Measurements from ENCODE around the gene GPRC5A. TPM values are rescaled to one million over a fixed set of nuclear protein-coding genes. Genes with fewer than 3 reads are reported as not detected.

The GPRC5A gene
- total and polyA plus RNA-seq, 2 donors (not counting 3 experiments of a cell fraction or from before 2014, with no cell fraction given): 22.7 to 86.4 TPM

DNA sequence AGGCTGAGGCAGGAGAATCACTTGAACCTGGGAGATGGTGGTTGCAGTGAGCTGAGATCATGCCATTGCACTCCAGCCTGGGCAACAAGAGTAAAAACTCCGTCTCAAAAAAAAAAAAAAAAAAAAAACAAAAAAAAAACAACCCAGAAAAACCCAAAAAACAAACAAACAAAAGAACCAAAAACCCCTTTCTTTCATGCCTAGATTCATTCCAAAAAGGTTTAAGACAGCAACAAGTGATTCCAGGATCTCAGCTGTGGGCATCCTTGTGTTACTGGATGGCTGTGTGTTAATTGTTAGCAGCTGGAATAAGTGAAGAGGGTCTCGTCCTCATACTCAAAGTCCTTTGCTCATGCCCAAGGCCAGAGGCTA, 9.4 kb downstream of the GPRC5A start:
- peak overlapping the region; percentile 47 for H3K9ac ChIP-seq (replicated peaks; ENCODE audit: extremely low read depth, insufficient read depth, low read length)
- FAIRE-seq (peak; percentile 71), DNase-seq (ENCODE audit: low read depth, low spot score) (no peak)
- H2AFZ ChIP-seq (ENCODE audit: low read depth, low read length): no peak overlapping the region
- H3K36me3 ChIP-seq (ENCODE audit: control insufficient read depth in 2 of 2, extremely low read depth in 1 of 2, insufficient read depth in 2 of 2, low read length in 2 of 2): no peaks in the 10 kb centered on the region
- POLR2A ChIA-PET: interaction anchor here (1.5 kb wide), 1 partner anchor 9 kb away, joined by 4 read pairs; the partner anchor contains the start of gene GPRC5A
- H3K9me3 ChIP-seq (replicated peaks; ENCODE audit: control insufficient read depth, insufficient read depth, low read length): no peaks in the 10 kb centered on the region
- no peaks in the 10 kb centered on the region for H3K27me3 ChIP-seq (ENCODE audit: control insufficient read depth in 2 of 2, insufficient read depth in 2 of 2, low read length in 2 of 2)
- H3K4me3 ChIP-seq (replicated peaks in 1 of 3; ENCODE audit: insufficient read depth in 1 of 3, low read depth in 1 of 3, low read length in 3 of 3): no peak overlapping the region
- H3K79me2 ChIP-seq (ENCODE audit: control insufficient read depth, insufficient read depth, low read length): peaks cover 18% of the 10 kb centered on the region
- dilution Hi-C loops (cut with MboI; ENCODE audit: extremely low pct_ligation_motif_present, low sequenced_read_pairs) (no loop called here), intact Hi-C loops (cut with micrococcal nuclease) (loop anchor here (5.0 kb wide), 1 partner anchor 197 kb away; no protein-coding TSS in a partner anchor)
- peak overlapping the region; percentile 79 for H3K27ac ChIP-seq (ENCODE audit: insufficient read depth, low read depth, low read length)
- H4K20me1 ChIP-seq (replicated peaks; ENCODE audit: control insufficient read depth, extremely low read depth, insufficient read depth, low read length): no peaks in the 10 kb centered on the region
- no peaks in the 10 kb centered on the region for H3K9me1 ChIP-seq (replicated peaks; ENCODE audit: control insufficient read depth, extremely low read depth, insufficient read depth, low read length)
- CTCF ChIA-PET: interaction anchor here (1.0 to 6.6 kb wide), 7 partner anchors 9 to 311 kb away, joined by 4 to 51 read pairs (median 4); partner anchors contain the start of gene GPRC5A
- peak overlapping the region; percentile 49 for H3K4me2 ChIP-seq (ENCODE audit: insufficient read depth, low read length)
- no peak for TF ChIP-seq GATA2 (IDR thresholded peaks at IDR 0.05; ENCODE audit: insufficient read depth, insufficient read length, low read depth, low read length)
- no peak for TF ChIP-seq JUN (IDR thresholded peaks at IDR 0.05; ENCODE audit: borderline replicate concordance, insufficient read depth, insufficient read length, low read depth)
- TF ChIP-seq, protein P1, sequence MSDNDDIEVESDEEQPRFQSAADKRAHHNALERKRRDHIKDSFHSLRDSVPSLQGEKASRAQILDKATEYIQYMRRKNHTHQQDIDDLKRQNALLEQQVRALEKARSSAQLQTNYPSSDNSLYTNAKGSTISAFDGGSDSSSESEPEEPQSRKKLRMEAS (IDR thresholded peaks at IDR 0.05; ENCODE audit: insufficient read depth, insufficient read length): no peak
- TF ChIP-seq EZH2 (IDR thresholded peaks at IDR 0.05; ENCODE audit: borderline replicate concordance, low read depth, low read length, severe bottlenecking): no peak
- TF ChIP-seq FOS (IDR thresholded peaks at IDR 0.05; ENCODE audit: borderline replicate concordance, insufficient read depth, low read length): no peak
- TF ChIP-seq, protein P2, sequence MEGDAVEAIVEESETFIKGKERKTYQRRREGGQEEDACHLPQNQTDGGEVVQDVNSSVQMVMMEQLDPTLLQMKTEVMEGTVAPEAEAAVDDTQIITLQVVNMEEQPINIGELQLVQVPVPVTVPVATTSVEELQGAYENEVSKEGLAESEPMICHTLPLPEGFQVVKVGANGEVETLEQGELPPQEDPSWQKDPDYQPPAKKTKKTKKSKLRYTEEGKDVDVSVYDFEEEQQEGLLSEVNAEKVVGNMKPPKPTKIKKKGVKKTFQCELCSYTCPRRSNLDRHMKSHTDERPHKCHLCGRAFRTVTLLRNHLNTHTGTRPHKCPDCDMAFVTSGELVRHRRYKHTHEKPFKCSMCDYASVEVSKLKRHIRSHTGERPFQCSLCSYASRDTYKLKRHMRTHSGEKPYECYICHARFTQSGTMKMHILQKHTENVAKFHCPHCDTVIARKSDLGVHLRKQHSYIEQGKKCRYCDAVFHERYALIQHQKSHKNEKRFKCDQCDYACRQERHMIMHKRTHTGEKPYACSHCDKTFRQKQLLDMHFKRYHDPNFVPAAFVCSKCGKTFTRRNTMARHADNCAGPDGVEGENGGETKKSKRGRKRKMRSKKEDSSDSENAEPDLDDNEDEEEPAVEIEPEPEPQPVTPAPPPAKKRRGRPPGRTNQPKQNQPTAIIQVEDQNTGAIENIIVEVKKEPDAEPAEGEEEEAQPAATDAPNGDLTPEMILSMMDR (IDR thresholded peaks at IDR 0.05; ENCODE audit: extremely low read depth in 1 of 2, insufficient read depth in 1 of 2, low read depth in 1 of 2, low read length in 2 of 2): no peak
- TF ChIP-seq POLR2AphosphoS5 (IDR thresholded peaks at IDR 0.05; ENCODE audit: insufficient read depth, low read depth, low read length): no peak
- TF ChIP-seq POLR2A (IDR thresholded peaks at IDR 0.05; ENCODE audit: low read depth, low read length): no peak
- no TSS peak for BruUV-seq (replicated peaks)
- H3K4me1 ChIP-seq (ENCODE audit: control insufficient read depth, extremely low read depth, insufficient read depth, low read length): peaks cover 49% of the 10 kb centered on the region
